ENCODE data around the gene IQGAP1. TPM values are rescaled to one million over a fixed set of nuclear protein-coding genes. Genes with fewer than 3 reads are reported as not detected.
A peak's percentile ranks its signal among the peaks of the same experiment; 100 is the strongest.

Gene IQGAP1
- total and polyA plus RNA-seq, 2 of the 13 experiments (the other 11 are each of a cell fraction or from before 2014, with no cell fraction given), result 29.5 to 37.9 TPM

GRCh38 chr15:90529371-90530249 lies 141.6 kb downstream of the IQGAP1 start, which contains the start of gene CRTC3 (continued):
- TF ChIP-seq, protein P1, sequence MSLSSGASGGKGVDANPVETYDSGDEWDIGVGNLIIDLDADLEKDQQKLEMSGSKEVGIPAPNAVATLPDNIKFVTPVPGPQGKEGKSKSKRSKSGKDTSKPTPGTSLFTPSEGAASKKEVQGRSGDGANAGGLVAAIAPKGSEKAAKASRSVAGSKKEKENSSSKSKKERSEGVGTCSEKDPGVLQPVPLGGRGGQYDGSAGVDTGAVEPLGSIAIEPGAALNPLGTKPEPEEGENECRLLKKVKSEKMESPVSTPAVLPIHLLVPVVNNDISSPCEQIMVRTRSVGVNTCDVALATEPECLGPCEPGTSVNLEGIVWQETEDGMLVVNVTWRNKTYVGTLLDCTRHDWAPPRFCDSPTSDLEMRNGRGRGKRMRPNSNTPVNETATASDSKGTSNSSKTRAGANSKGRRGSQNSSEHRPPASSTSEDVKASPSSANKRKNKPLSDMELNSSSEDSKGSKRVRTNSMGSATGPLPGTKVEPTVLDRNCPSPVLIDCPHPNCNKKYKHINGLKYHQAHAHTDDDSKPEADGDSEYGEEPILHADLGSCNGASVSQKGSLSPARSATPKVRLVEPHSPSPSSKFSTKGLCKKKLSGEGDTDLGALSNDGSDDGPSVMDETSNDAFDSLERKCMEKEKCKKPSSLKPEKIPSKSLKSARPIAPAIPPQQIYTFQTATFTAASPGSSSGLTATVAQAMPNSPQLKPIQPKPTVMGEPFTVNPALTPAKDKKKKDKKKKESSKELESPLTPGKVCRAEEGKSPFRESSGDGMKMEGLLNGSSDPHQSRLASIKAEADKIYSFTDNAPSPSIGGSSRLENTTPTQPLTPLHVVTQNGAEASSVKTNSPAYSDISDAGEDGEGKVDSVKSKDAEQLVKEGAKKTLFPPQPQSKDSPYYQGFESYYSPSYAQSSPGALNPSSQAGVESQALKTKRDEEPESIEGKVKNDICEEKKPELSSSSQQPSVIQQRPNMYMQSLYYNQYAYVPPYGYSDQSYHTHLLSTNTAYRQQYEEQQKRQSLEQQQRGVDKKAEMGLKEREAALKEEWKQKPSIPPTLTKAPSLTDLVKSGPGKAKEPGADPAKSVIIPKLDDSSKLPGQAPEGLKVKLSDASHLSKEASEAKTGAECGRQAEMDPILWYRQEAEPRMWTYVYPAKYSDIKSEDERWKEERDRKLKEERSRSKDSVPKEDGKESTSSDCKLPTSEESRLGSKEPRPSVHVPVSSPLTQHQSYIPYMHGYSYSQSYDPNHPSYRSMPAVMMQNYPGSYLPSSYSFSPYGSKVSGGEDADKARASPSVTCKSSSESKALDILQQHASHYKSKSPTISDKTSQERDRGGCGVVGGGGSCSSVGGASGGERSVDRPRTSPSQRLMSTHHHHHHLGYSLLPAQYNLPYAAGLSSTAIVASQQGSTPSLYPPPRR (CRISPR knock-in tag; IDR thresholded peaks at IDR 0.05; ENCODE audit: borderline replicate concordance), result no peak
- TF ChIP-seq, protein P2, sequence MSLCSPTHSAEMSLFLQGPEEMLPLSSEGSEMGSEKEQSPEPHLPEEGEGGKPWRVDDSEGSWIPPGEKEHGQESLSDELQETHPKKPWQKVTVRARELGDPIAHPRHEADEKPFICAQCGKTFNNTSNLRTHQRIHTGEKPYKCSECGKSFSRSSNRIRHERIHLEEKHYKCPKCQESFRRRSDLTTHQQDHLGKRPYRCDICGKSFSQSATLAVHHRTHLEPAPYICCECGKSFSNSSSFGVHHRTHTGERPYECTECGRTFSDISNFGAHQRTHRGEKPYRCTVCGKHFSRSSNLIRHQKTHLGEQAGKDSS (CRISPR knock-in tag; IDR thresholded peaks at IDR 0.05; ENCODE audit: borderline replicate concordance, low read depth), result peak; percentile 43; the same call in 1 of the 2 replicates
- TF ChIP-seq TARDBP (CRISPR knock-in tag; IDR thresholded peaks at IDR 0.05), result no peak
- 0 out of 2 replicates have a peak, but pooled peaks have one; percentile 11 for TF ChIP-seq ZNF710 (CRISPR knock-in tag; IDR thresholded peaks at IDR 0.05; ENCODE audit: borderline replicate concordance)
- peak; percentile 26; the same call in 1 of the 2 replicates for TF ChIP-seq NR2C2 (CRISPR knock-in tag; IDR thresholded peaks at IDR 0.05; ENCODE audit: borderline replicate concordance)
- 0 out of 2 replicates have a peak, but pooled peaks have one; percentile 13 for TF ChIP-seq ZNF746 (CRISPR knock-in tag; IDR thresholded peaks at IDR 0.05)
- TF ChIP-seq KDM5B (CRISPR knock-in tag; IDR thresholded peaks at IDR 0.05; ENCODE audit: borderline replicate concordance), result peak; percentile 35; the same call in 1 of the 2 replicates
- peak; percentile 66 for TF ChIP-seq ZNF687 (CRISPR knock-in tag; IDR thresholded peaks at IDR 0.05)
- TF ChIP-seq PHF8 (CRISPR knock-in tag; IDR thresholded peaks at IDR 0.05), result peak; percentile 75
- TF ChIP-seq GABPB1 (CRISPR knock-in tag; IDR thresholded peaks at IDR 0.05), result peak; percentile 29; the same call in 1 of the 2 replicates

Data from HepG2 (cell line).